Progenitor cell of endocrine pancreas (in vitro differentiated cells): ENCODE data around the gene AMMECR1. TPM values are rescaled to one million over a fixed set of nuclear protein-coding genes. Genes with fewer than 3 reads are reported as not detected.
A peak's percentile ranks its signal among the peaks of the same experiment; 100 is the strongest.
"Not testable (repeated sequence)": the region's sequence is repeated elsewhere in the genome, so short reads cannot be mapped to it uniquely, and the experiment has no call there.

ENCODE experiments used
- DNase-seq: peaks from one replicate; pipeline ENCODE4 v3.0.0; 2021; ENCODE audit warnings: low spot score; ENCODE audit not compliant: unreplicated experiment
- H3K27ac Mint-ChIP-seq: 2 replicates; pipeline ENCODE4 v1.8.0; 2021; ENCODE audit warnings: mild to moderate bottlenecking, moderate library complexity, mixed read lengths
- H3K27me3 Mint-ChIP-seq: 2 replicates; pipeline ENCODE4 v1.8.0; 2021; ENCODE audit warnings: mixed read lengths
- H3K36me3 Mint-ChIP-seq: 2 replicates; pipeline ENCODE4 v1.8.0; 2022; ENCODE audit warnings: mixed read lengths; ENCODE audit not compliant: insufficient read depth
- H3K4me1 Mint-ChIP-seq: 2 replicates; pipeline ENCODE4 v1.8.0; 2021; ENCODE audit warnings: low read depth, mixed read lengths
- H3K4me3 Mint-ChIP-seq: 2 replicates; pipeline ENCODE4 v1.8.0; 2021; ENCODE audit warnings: low read depth, mild to moderate bottlenecking, moderate library complexity, mixed read lengths
- H3K9me3 Mint-ChIP-seq: 2 replicates; pipeline ENCODE4 v1.8.0; 2021; ENCODE audit warnings: low read depth, mixed read lengths
- total RNA-seq: library from RNA; stranded (reverse); gene quantifications from 2 replicates; pipeline ENCODE4 v1.2.1, GENCODE V29; 2021
- TF ChIP-seq, protein P1 (sequence below): fragments of 200-600 bp; sonication (generic); IDR thresholded peaks from one replicate; pipeline ENCODE4 v1.5.0; 2021; ENCODE audit warnings: antibody characterized with exemption, mild to moderate bottlenecking; ENCODE audit not compliant: unreplicated experiment

AMMECR1 gene
- total RNA-seq, 1 donor from 2014 or later = 27.8 TPM

GRCh38 chrX:110241816-110242215 is 76.1 kb downstream of the AMMECR1 start:
- peaks cover 5% of the 10 kb centered on the region for H3K4me1 Mint-ChIP-seq
- H3K27ac Mint-ChIP-seq = no peak overlapping the region

DNA sequence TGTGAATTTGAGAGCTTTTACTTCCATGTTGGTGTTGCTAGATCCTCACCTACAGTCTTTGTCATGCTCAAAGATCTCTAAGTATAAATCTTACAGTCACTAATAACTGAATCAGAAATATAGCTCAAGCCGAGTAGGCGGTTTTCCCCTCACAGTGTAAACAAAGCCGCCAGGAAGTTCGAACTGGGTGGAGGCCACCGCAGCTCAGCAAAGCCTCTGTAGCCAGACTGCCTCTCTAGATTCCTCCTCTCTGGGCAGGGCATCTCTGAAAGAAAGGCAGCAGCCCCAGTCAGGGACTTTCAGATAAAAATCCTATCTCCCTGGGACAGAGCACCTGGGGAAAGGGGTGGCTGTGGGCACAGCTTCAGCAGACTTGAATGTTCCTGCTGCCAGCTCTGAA is 79.6 kb downstream of the AMMECR1 start:
- H3K4me3 Mint-ChIP-seq, DNase-seq, H3K27me3 Mint-ChIP-seq, H3K4me1 Mint-ChIP-seq, H3K27ac Mint-ChIP-seq: not testable (repeated sequence)
- Mint-ChIP-seq H3K9me3 (peaks cover 22% of the 10 kb centered on the region), H3K36me3 (peaks cover 22% of the 10 kb centered on the region)

More at GRCh38 chrX:110241816-110242215, 76.1 kb downstream of the AMMECR1 start:
- Mint-ChIP-seq H3K36me3 (peaks cover 5% of the 10 kb centered on the region), H3K27me3 (no peaks in the 10 kb centered on the region), H3K4me3 (no peak overlapping the region), H3K9me3 (peaks cover 19% of the 10 kb centered on the region)
- DNase-seq = no peak
- TF ChIP-seq, protein P1, sequence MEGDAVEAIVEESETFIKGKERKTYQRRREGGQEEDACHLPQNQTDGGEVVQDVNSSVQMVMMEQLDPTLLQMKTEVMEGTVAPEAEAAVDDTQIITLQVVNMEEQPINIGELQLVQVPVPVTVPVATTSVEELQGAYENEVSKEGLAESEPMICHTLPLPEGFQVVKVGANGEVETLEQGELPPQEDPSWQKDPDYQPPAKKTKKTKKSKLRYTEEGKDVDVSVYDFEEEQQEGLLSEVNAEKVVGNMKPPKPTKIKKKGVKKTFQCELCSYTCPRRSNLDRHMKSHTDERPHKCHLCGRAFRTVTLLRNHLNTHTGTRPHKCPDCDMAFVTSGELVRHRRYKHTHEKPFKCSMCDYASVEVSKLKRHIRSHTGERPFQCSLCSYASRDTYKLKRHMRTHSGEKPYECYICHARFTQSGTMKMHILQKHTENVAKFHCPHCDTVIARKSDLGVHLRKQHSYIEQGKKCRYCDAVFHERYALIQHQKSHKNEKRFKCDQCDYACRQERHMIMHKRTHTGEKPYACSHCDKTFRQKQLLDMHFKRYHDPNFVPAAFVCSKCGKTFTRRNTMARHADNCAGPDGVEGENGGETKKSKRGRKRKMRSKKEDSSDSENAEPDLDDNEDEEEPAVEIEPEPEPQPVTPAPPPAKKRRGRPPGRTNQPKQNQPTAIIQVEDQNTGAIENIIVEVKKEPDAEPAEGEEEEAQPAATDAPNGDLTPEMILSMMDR = no peak

GRCh38 chrX:110231485-110231884 is 86.4 kb downstream of the AMMECR1 start:
- not testable (repeated sequence) for DNase-seq, H3K27me3 Mint-ChIP-seq, H3K27ac Mint-ChIP-seq, H3K4me3 Mint-ChIP-seq, H3K4me1 Mint-ChIP-seq
- Mint-ChIP-seq H3K36me3 (peaks cover 39% of the 10 kb centered on the region), H3K9me3 (peaks cover 28% of the 10 kb centered on the region)

DNA sequence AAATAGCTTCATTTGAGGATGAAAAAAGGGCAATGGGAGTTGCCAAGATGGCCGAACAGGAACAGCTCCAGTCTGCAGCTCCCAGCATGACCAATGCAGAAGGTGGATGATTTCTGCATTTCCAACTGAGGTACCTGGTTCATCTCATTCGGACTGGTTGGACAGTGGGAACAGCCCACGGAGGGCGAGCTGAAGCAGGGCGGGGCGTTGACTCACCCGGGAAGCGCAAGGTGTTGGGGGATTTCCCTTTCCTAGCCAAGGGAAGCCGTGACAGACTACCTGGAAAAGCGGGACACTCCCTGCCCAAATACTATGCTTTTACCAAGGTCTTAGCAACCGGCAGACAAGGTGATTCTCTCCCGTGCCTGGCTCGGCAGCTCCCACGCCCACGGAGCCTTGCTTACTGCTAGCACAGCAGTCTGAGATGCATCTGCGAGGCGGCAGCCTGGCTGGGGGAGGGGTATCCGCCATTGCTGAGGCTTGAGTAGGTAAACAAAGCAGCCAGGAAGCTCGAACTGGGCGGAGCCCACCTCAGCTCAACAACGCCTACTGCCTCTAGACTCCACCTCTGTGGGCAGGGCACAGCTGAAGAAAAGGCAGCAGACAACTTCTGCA is 88.3 kb downstream of the AMMECR1 start:
- peak; percentile 17 for DNase-seq
- H3K27me3 Mint-ChIP-seq, H3K4me1 Mint-ChIP-seq: not testable (repeated sequence)
- peaks cover 30% of the 10 kb centered on the region for H3K36me3 Mint-ChIP-seq
- H3K9me3 Mint-ChIP-seq = peaks cover 28% of the 10 kb centered on the region
- H3K27ac Mint-ChIP-seq = peak overlapping the region; percentile 92
- H3K4me3 Mint-ChIP-seq = peak overlapping the region; percentile 70

DNA sequence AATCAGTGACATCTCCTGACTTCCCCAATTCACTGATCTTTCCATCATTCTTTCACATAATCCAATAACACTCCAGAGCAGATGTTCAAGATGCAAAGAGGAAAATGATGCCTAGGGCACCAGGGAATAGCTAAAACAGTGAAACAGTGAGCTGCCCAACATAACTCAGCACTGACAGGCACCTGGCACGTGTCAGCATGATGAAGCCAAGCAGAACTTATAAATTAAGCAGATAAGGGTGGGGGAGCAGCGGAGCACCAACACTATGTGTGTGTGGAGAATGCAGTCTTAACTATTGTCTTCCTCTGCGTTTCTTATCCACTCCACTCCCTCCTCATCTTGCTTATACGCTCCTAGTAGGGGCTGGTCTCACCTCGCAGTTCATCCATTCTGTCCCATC is 89.4 kb downstream of the AMMECR1 start:
- Mint-ChIP-seq H3K27me3 (no peaks in the 10 kb centered on the region), H3K36me3 (peaks cover 22% of the 10 kb centered on the region), H3K27ac (no peak overlapping the region), H3K4me1 (no peaks in the 10 kb centered on the region), H3K4me3 (no peak overlapping the region), H3K9me3 (peaks cover 25% of the 10 kb centered on the region)
- TF ChIP-seq, protein P1 = no peak
- no peak for DNase-seq

GRCh38 chrX:110226931-110227330 is 91.0 kb downstream of the AMMECR1 start:
- Mint-ChIP-seq H3K4me3 (no peak overlapping the region), H3K36me3 (peaks cover 11% of the 10 kb centered on the region), H3K9me3 (peaks cover 15% of the 10 kb centered on the region), H3K4me1 (no peaks in the 10 kb centered on the region), H3K27ac (no peak overlapping the region), H3K27me3 (no peaks in the 10 kb centered on the region)
- no peak for DNase-seq
- TF ChIP-seq, protein P1 = no peak

DNA sequence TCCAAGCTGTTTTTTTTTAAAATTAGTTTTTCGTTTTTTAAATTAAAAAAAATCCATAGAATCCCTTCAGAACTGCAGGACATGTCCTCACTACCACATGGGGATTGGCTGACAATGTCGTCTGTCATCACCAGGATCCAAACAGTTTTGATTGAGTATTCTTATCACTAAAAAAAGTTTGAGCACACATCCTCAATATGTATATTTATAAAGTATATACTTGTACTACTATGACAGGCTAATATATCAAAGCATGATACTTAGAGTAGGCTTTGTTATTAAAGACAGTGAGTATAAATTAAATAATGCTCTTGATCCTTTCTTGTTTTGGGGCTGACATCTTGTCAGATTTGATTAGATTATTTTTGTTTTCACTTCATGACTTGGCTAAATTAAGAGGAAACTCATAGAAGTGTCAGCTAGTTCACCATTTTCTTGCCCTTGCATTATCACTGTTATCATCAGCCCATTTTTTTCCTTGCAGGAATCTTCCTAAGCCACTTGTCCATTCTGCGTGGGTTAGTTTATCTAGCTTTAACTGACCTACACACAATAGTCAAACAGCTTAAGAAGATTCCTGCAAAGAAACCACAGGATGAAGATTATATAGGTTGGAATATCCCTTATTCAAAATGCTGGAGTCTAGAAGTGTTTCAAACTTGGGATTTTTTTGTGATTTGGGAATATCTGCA is 92.8 kb downstream of the AMMECR1 start:
- Mint-ChIP-seq H3K4me3 (no peak overlapping the region), H3K36me3 (no peaks in the 10 kb centered on the region), H3K27me3 (no peaks in the 10 kb centered on the region), H3K9me3 (no peaks in the 10 kb centered on the region), H3K27ac (no peak overlapping the region), H3K4me1 (no peaks in the 10 kb centered on the region)
- TF ChIP-seq, protein P1 = no peak
- DNase-seq = no peak
